Mesenteric fat pad (tissue), 1 donor: ENCODE results near the gene SARS2. TPM values are rescaled to one million over a fixed set of nuclear protein-coding genes. Genes with fewer than 3 reads are reported as not detected.
"Not testable (repeated sequence)": the region's sequence is repeated elsewhere in the genome, so short reads cannot be mapped to it uniquely, and the experiment has no call there.

ENCODE experiments used
- DNase-seq: peaks from one replicate; pipeline ENCODE4 v3.0.0-alpha.2; 2020; ENCODE audit warnings: low spot score
- total RNA-seq: library from RNA; stranded (reverse); fragmentation: NEBNext Ultra II Directional; extraction: Animal tissue kit (Norgen Biotek cat#: 25700); gene quantifications from one replicate; pipeline ENCODE4 v1.2.1, GENCODE V29; 2021
- donor health status: DM: yes; HTN: yes; CAD: no.

The SARS2 gene
- total RNA-seq, 1 donor from 2014 or later = 14.0 TPM

- peak; percentile 93 for DNase-seq
Observed at GRCh38 chr19:38949580-38950367, 19.2 kb upstream of the SARS2 start.

GRCh38 chr19:38946229-38947010, 15.9 kb upstream of the SARS2 start:
- no peak for DNase-seq

GRCh38 chr19:38945562-38946228, 15.1 kb upstream of the SARS2 start:
- no peak for DNase-seq

- no peak for DNase-seq
Observed at GRCh38 chr19:38944981-38945506, 14.5 kb upstream of the SARS2 start.

GRCh38 chr19:38942471-38943181, 12.1 kb upstream of the SARS2 start:
- no peak for DNase-seq

GRCh38 chr19:38941979-38942378, 11.4 kb upstream of the SARS2 start:
- DNase-seq = no peak

- DNase-seq = not testable (repeated sequence)
Observed at GRCh38 chr19:38941466-38941865, 10.9 kb upstream of the SARS2 start.

GRCh38 chr19:38939957-38940356, 9.4 kb upstream of the SARS2 start:
- no peak for DNase-seq

GRCh38 chr19:38933544-38933943, 3.0 kb upstream of the SARS2 start:
- DNase-seq = no peak

GRCh38 chr19:38932425-38933179, 2.0 kb upstream of the SARS2 start:
- no peak for DNase-seq

- no peak for DNase-seq
Observed at GRCh38 chr19:38931521-38931793, 894 bp upstream of the SARS2 start.

GRCh38 chr19:38930776-38931520, 385 bp upstream of the SARS2 start, which contains the start of gene MRPS12:
TSS of gene MRPS12 (plus strand) at chr19:38930944. CDS start at chr19:38931295, 351 bp downstream.
- DNase-seq = peak; percentile 98

GRCh38 chr19:38928391-38929001, 2.1 kb downstream of the SARS2 start:
- no peak for DNase-seq

- DNase-seq = no peak
Observed at GRCh38 chr19:38924388-38924787, 6.2 kb downstream of the SARS2 start.

GRCh38 chr19:38922482-38922881, 8.1 kb downstream of the SARS2 start:
- no peak for DNase-seq

- no peak for DNase-seq
Observed at GRCh38 chr19:38921420-38922274, 8.9 kb downstream of the SARS2 start.

- no peak for DNase-seq
Observed at GRCh38 chr19:38920602-38921419, 9.8 kb downstream of the SARS2 start.
